HCT116 (cell line): Measurements from ENCODE around the gene BTBD3. TPM values are rescaled to one million over a fixed set of nuclear protein-coding genes. Genes with fewer than 3 reads are reported as not detected.

ENCODE experiments used
- ATAC-seq: fragments of 200-7000 bp; cut with Tn5 transposase; 2 replicates; pipeline ENCODE4 v1.9.1; 2020; ENCODE audit warnings: mild to moderate bottlenecking, moderate library complexity
- BruUV-seq: library from RNA; stranded (reverse); fragments of 400-500 nt; replicated peaks from 2 replicates; lab custom pipeline; 2021; lab: Mats Ljungman, UMichigan
- CTCF ChIA-PET: fragments of 300-600 bp; sonication (Branson Sonifier 250); formaldehyde crosslinking; loops from one replicate; lab custom pipeline; 2021; ENCODE audit warnings: antibody characterized with exemption; lab: Charles Lee
- POLR2A ChIA-PET: fragments of 300-600, 350-600 bp; sonication (Branson Sonifier 250); formaldehyde crosslinking; loops from one replicate; lab custom pipeline; 2021; ENCODE audit warnings: antibody characterized with exemption; lab: Charles Lee
- RAD21 ChIA-PET, 2 experiments: fragments of 300-600 bp; sonication (Branson Sonifier 250); formaldehyde crosslinking; loops; one replicate each; lab custom pipeline; 2023; ENCODE audit warnings: low total read pairs in 2 of 2; ENCODE audit not compliant: uncharacterized antibody in 2 of 2, unreplicated experiment in 2 of 2, low non-redundant PET in 1 of 2; lab: Charles Lee
- DNase-seq: peaks from one replicate; pipeline ENCODE4 v3.0.0-alpha.2; 2010; ENCODE audit warnings: low read depth, low spot score
- H2AFZ ChIP-seq: fragments of 200-600 bp; shearing (Covaris generic), sonication (generic); 2 replicates; pipeline ENCODE4 v1.6.1; 2017; ENCODE audit warnings: low read depth, mixed run types, mixed read lengths, antibody characterized with exemption, low read length; ENCODE audit not compliant: poor library complexity, severe bottlenecking
- H3K27ac ChIP-seq: 2 replicates; pipeline ENCODE4 v1.5.1; 2012; ENCODE audit warnings: low read depth, low read length
- H3K27me3 ChIP-seq: fragments of 200-600 bp; sonication (generic); 2 replicates; pipeline ENCODE4 v1.6.1; 2016; ENCODE audit warnings: mixed run types, low read length, mixed read lengths; ENCODE audit not compliant: insufficient read depth
- H3K36me3 ChIP-seq, 2 experiments: fragments of 200-500 bp in 1 of 2; fragments of 200-600 bp in 1 of 2; sonication (Bioruptor generic) in 1 of 2; sonication (generic) in 1 of 2; 2 replicates each; pipeline versions ENCODE4 v1.5.1 to v1.6.1; 2014 to 2016; ENCODE audit warnings: low read length in 2 of 2, inconsistent platforms in 1 of 2, mixed read lengths in 1 of 2, mixed run types in 1 of 2; ENCODE audit not compliant: insufficient read depth in 2 of 2, control insufficient read depth in 1 of 2
- H3K4me1 ChIP-seq, 2 experiments: fragments of 200-600 bp in 1 of 2; sonication (generic) in 1 of 2; 2 replicates each; pipeline versions ENCODE4 v1.5.1 to v1.6.1; 2012 to 2017; ENCODE audit warnings: low read length in 2 of 2, inconsistent platforms in 1 of 2, mild to moderate bottlenecking in 1 of 2, mixed read lengths in 1 of 2, mixed run types in 1 of 2, moderate library complexity in 1 of 2; ENCODE audit not compliant: insufficient read depth in 2 of 2, control insufficient read depth in 1 of 2
- H3K4me2 ChIP-seq: fragments of 200-600 bp; sonication (generic); 2 replicates; pipeline ENCODE4 v1.6.1; 2017; ENCODE audit warnings: mixed run types, low read length, mixed read lengths
- H3K4me3 ChIP-seq, 2 experiments: fragments of 200-600 bp in 1 of 2; sonication (generic) in 1 of 2; replicated peaks in 1 of 2; 2 replicates each; pipeline ENCODE4 v1.5.1; 2011 to 2016; ENCODE audit warnings: low read length in 2 of 2, control low read depth in 1 of 2, low read depth in 1 of 2, mild to moderate bottlenecking in 1 of 2, mixed read lengths in 1 of 2, mixed run types in 1 of 2
- H3K79me2 ChIP-seq: fragments of 200-600 bp; sonication (generic); 2 replicates; pipeline ENCODE4 v1.6.1; 2017; ENCODE audit warnings: mild to moderate bottlenecking, mixed run types, low read length, moderate library complexity, mixed read lengths; ENCODE audit not compliant: insufficient read depth
- H3K9ac ChIP-seq: fragments of 200-600 bp; sonication (generic); 2 replicates; pipeline ENCODE4 v1.6.1; 2016; ENCODE audit warnings: low read length, mixed read lengths
- H3K9me2 ChIP-seq: fragments of 200-600 bp; sonication (generic), shearing (Covaris generic); 2 replicates; pipeline ENCODE4 v1.6.1; 2017; ENCODE audit warnings: mixed run types, mild to moderate bottlenecking, moderate library complexity; ENCODE audit not compliant: insufficient read depth
- H3K9me3 ChIP-seq, 2 experiments: fragments of 200-500 bp in 1 of 2; fragments of 200-600 bp in 1 of 2; sonication (Bioruptor generic) in 1 of 2; sonication (generic) in 1 of 2; 2 replicates each; pipeline ENCODE4 v1.6.1; 2014 to 2017; ENCODE audit warnings: low read length in 2 of 2, mixed read lengths in 2 of 2, inconsistent platforms in 1 of 2, low read depth in 1 of 2, mild to moderate bottlenecking in 1 of 2, mixed run types in 1 of 2, moderate library complexity in 1 of 2; ENCODE audit not compliant: control insufficient read depth in 1 of 2, insufficient read depth in 1 of 2
- H4K20me1 ChIP-seq: fragments of 200-600 bp; sonication (generic), shearing (Covaris generic); 2 replicates; pipeline ENCODE4 v1.6.1; 2017; ENCODE audit warnings: mixed run types, mild to moderate bottlenecking, moderate library complexity; ENCODE audit not compliant: insufficient read depth
- CEBPB ChIP-seq: IDR thresholded peaks from 2 replicates; pipeline ENCODE4 v1.6.1; 2012; ENCODE audit warnings: low read depth
- FOSL1 ChIP-seq: IDR thresholded peaks from 2 replicates; pipeline ENCODE4 v1.6.1; 2012; ENCODE audit warnings: low read depth
- JUND ChIP-seq: IDR thresholded peaks from 2 replicates; pipeline ENCODE4 v1.6.1; 2012
- RAD21 ChIP-seq: IDR thresholded peaks from 2 replicates; pipeline ENCODE4 v1.6.1; 2012; ENCODE audit warnings: low read depth, mild to moderate bottlenecking
- SP1 ChIP-seq: IDR thresholded peaks from 2 replicates; pipeline ENCODE4 v1.6.1; 2012; ENCODE audit warnings: low read depth
- YY1 ChIP-seq: IDR thresholded peaks from 2 replicates; pipeline ENCODE4 v1.6.1; 2011; ENCODE audit warnings: low read length, low read depth, moderate library complexity, mild to moderate bottlenecking; ENCODE audit not compliant: insufficient replicate concordance; ENCODE audit errors: extremely low read depth
- ZFX ChIP-seq: fragments of 450-650 bp; IDR thresholded peaks from 2 replicates; pipeline ENCODE4 v1.6.1; 2017
- ZNF274 ChIP-seq: fragments of 200-500 bp; sonication (Bioruptor generic); IDR thresholded peaks from 2 replicates; pipeline ENCODE4 v1.6.1; 2014; ENCODE audit warnings: mild to moderate bottlenecking, low read depth, low read length, inconsistent platforms
- intact Hi-C: fragments of 100-400 bp; cut with micrococcal nuclease; formaldehyde crosslinking; loops from 2 replicates; pipeline ENCODE4 v1.10.0; 2022
- total RNA-seq: library from RNA; stranded (reverse); gene quantifications from one replicate; pipeline ENCODE4 v1.2.1, GENCODE V29; 2021; ENCODE audit not compliant: unreplicated experiment
- TF ChIP-seq, protein P1 (sequence below): IDR thresholded peaks from 2 replicates; pipeline ENCODE4 v1.6.1; 2011; ENCODE audit warnings: mild to moderate bottlenecking, low read length, moderate library complexity; ENCODE audit not compliant: insufficient replicate concordance; ENCODE audit errors: extremely low read depth

The BTBD3 gene
- total RNA-seq, 1 experiment from 2014 or later = 20.2 TPM

DNA sequence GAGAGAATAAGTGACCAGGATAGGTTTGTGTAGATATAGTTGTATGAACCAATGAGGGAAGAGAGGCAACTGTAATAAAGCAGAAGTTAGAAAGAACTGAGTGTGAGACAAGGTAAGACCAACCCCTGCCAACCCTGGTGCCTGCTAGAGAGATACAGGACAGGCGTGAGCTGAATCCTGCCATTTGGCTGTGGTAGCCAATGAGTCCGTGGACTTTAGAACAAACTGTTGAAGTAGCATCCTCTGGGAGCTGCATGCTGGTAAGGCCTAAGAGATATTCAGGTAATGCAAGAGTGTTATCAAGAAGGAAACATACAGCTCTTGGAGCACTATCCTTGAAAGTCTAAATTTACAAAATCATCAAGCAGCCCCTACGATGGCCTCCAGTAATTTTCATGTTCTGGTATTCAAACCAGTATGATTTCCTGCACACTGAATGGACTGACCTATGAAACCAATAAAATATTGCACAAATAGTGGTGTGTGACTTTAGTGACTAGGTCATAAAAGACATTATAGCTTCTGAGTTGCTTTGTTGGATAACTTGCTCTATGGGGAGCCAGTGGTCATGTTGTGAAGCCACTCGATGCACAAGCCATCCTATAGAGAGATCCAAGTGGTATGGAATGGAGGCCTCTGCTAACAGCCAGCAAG is 24.0 kb downstream of the BTBD3 start:
- H3K4me3 ChIP-seq = no peak overlapping the region
- no peaks in the 10 kb centered on the region for H3K79me2 ChIP-seq
- no peaks in the 10 kb centered on the region for H3K9me3 ChIP-seq
- intact Hi-C loops = no loop called here
- no peak for ATAC-seq
- no peak overlapping the region for H3K4me2 ChIP-seq
- no peak overlapping the region for H3K27ac ChIP-seq
- no peak overlapping the region for H3K9ac ChIP-seq
- no peaks in the 10 kb centered on the region for H3K4me1 ChIP-seq
- ChIA-PET CTCF (no interaction called here), RAD21 (no interaction called here), POLR2A (no interaction called here)
- H3K36me3 ChIP-seq = no peaks in the 10 kb centered on the region
- no peaks in the 10 kb centered on the region for H3K27me3 ChIP-seq
- no peak overlapping the region for H2AFZ ChIP-seq
- TF ChIP-seq RAD21 = no peak
- no peak for TF ChIP-seq SP1
- TF ChIP-seq FOSL1 = no peak
- TF ChIP-seq ZNF274 = no peak
- TF ChIP-seq ZFX = no peak
- TF ChIP-seq YY1 = no peak
- no peak for TF ChIP-seq JUND
- TF ChIP-seq CEBPB = no peak
- TF ChIP-seq, protein P1, sequence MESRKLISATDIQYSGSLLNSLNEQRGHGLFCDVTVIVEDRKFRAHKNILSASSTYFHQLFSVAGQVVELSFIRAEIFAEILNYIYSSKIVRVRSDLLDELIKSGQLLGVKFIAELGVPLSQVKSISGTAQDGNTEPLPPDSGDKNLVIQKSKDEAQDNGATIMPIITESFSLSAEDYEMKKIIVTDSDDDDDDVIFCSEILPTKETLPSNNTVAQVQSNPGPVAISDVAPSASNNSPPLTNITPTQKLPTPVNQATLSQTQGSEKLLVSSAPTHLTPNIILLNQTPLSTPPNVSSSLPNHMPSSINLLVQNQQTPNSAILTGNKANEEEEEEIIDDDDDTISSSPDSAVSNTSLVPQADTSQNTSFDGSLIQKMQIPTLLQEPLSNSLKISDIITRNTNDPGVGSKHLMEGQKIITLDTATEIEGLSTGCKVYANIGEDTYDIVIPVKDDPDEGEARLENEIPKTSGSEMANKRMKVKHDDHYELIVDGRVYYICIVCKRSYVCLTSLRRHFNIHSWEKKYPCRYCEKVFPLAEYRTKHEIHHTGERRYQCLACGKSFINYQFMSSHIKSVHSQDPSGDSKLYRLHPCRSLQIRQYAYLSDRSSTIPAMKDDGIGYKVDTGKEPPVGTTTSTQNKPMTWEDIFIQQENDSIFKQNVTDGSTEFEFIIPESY = no peak
- no TSS peak for BruUV-seq
- DNase-seq = no peak
- no peaks in the 10 kb centered on the region for H4K20me1 ChIP-seq
- H3K9me2 ChIP-seq = no peaks in the 10 kb centered on the region
